Measurements from ENCODE around the gene SOX18. TPM values are rescaled to one million over a fixed set of nuclear protein-coding genes. Genes with fewer than 3 reads are reported as not detected.

The SOX18 gene
- total and polyA plus RNA-seq, 2 of the 13 experiments (the other 11 are each of a cell fraction or from before 2014, with no cell fraction given), result 1.6 to 1.9 TPM

GRCh38 chr20:64050261-64051032, 1.0 kb upstream of the SOX18 start (continued):
- TF ChIP-seq USF2 (IDR thresholded peaks at IDR 0.05; ENCODE audit: low read depth, low read length), result peak; percentile 27; the same call in 1 of the 2 replicates
- TF ChIP-seq USF2 (CRISPR knock-in tag; IDR thresholded peaks at IDR 0.05; ENCODE audit: borderline replicate concordance), result no peak
- TF ChIP-seq ZNF3 (CRISPR knock-in tag; IDR thresholded peaks at IDR 0.05), result no peak; the same call in 1 of the 2 replicates
- peak; percentile 12; the same call in 1 of the 2 replicates for TF ChIP-seq DPF2 (CRISPR knock-in tag; IDR thresholded peaks at IDR 0.05; ENCODE audit: borderline replicate concordance, low read depth)
- TF ChIP-seq ZUFSP (CRISPR knock-in tag; IDR thresholded peaks at IDR 0.05; ENCODE audit: borderline replicate concordance), result no peak
- TF ChIP-seq NR2C2 (CRISPR knock-in tag; IDR thresholded peaks at IDR 0.05; ENCODE audit: borderline replicate concordance), result peak; percentile 79
- TF ChIP-seq KDM6A (CRISPR knock-in tag; IDR thresholded peaks at IDR 0.05; ENCODE audit: low read depth), result no peak
- TF ChIP-seq CBX1 (IDR thresholded peaks at IDR 0.05; ENCODE audit: low read depth), result peak; percentile 22
- TF ChIP-seq ZNF703 (CRISPR knock-in tag; IDR thresholded peaks at IDR 0.05; ENCODE audit: borderline replicate concordance), result no peak
- peak; percentile 66 for TF ChIP-seq ZNF777 (CRISPR knock-in tag; IDR thresholded peaks at IDR 0.05)
- no peak for TF ChIP-seq NAIF1 (CRISPR knock-in tag; IDR thresholded peaks at IDR 0.05; ENCODE audit: borderline replicate concordance)
- peak; percentile 32; the same call in 1 of the 2 replicates for TF ChIP-seq NR2F2 (IDR thresholded peaks at IDR 0.05; ENCODE audit: borderline replicate concordance, low read depth)
- peak; percentile 72; the same call in 1 of the 2 replicates for TF ChIP-seq ZNF512B (CRISPR knock-in tag; IDR thresholded peaks at IDR 0.05; ENCODE audit: borderline replicate concordance)
- TF ChIP-seq ZNF782 (CRISPR knock-in tag; IDR thresholded peaks at IDR 0.05; ENCODE audit: borderline replicate concordance), result no peak
- TF ChIP-seq U2AF1 (optimal IDR thresholded peaks at IDR 0.05; ENCODE audit: low read depth, low read length), result no peak
- TF ChIP-seq KMT2B (CRISPR knock-in tag; IDR thresholded peaks at IDR 0.05), result peak; percentile 54; the same call in 1 of the 2 replicates
- TF ChIP-seq ZFP36L1 (CRISPR knock-in tag; IDR thresholded peaks at IDR 0.05), result peak; percentile 91; the same call in 1 of the 2 replicates
- 0 out of 2 replicates have a peak, but pooled peaks have one; percentile 59 for TF ChIP-seq ZNF784 (CRISPR knock-in tag; IDR thresholded peaks at IDR 0.05; ENCODE audit: borderline replicate concordance)
- no peak for TF ChIP-seq SMAD3 (CRISPR knock-in tag; IDR thresholded peaks at IDR 0.05)
- TF ChIP-seq PHF5A (CRISPR knock-in tag; IDR thresholded peaks at IDR 0.05; ENCODE audit: low read depth, unreplicated experiment), result no peak
- peak; percentile 20 for TF ChIP-seq FOSL2 (CRISPR knock-in tag; IDR thresholded peaks at IDR 0.05)
- no peak for TF ChIP-seq CREBL2 (CRISPR knock-in tag; IDR thresholded peaks at IDR 0.05; ENCODE audit: borderline replicate concordance)

All from HepG2 (cell line).